ENCODE measurements around the gene CYBA.
A peak's percentile ranks its signal among the peaks of the same experiment; 100 is the strongest.

CYBA gene

GRCh38 chr16:88653101-88653500 lies 2.2 kb upstream of the CYBA start:
- H3K27ac ChIP-seq, result no peak overlapping the region
- TF ChIP-seq ZFX (IDR thresholded peaks at IDR 0.05; ENCODE audit: borderline replicate concordance) (no peak), CTCF (IDR thresholded peaks at IDR 0.05) (no peak)

DNA sequence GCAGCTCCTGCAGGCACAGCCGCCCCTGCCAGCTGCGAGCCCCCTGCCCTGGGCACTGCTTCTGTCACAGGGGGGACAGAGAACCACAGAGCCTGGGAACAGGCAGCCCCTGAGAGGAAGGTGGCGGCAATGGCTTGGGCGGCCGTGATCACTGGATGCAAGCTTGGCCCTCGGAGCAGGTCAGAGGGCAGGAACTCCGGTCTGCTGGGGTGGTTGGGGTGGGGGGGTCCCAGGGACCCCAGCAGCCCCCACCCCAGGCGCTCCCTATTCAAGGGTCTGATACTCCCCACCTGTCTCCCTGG lies 1.9 kb upstream of the CYBA start:
- no peak overlapping the region for H3K27ac ChIP-seq
- TF ChIP-seq CTCF (IDR thresholded peaks at IDR 0.05) (no peak), ZFX (IDR thresholded peaks at IDR 0.05; ENCODE audit: borderline replicate concordance) (no peak)

DNA sequence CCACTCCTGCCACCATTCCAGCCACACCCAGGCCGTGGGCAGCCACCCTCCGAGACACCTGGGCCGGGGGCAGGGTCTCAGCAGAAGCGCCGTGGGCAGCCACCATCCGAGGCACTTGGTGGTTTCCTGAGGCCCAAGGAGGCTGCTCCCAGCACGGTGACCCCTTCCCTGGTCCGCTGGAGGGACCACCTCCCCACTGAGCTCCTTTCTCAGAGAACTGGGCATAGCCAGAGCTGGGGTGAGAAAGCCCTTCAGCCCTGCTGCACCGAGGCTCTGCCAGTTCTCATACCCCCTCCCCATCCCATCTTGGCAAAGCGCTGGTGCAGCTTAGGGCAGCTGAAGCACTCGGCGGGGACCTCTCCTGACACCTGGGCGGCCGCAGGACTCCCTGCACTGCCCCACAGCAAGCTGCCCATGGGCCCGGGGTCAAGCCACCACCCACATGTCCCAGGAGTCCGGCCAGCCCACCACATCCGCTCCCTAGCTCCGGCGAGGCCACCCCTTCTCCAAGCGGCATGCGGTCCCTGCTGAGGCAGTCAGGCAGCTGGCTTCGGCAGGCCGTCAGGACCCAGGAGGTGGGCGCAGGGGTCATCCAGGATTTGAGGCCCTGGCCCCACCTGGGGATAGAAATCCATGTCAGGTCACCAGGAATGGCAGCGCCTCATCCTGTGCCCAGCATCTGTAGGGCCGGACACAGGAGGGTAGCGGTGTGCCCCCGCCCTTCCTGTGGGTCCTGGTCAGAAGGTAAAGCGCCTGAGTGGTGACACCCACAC lies 1.3 kb upstream of the CYBA start:
- no peak overlapping the region for H3K27ac ChIP-seq

GRCh38 chr16:88651276-88651988 lies 579 bp upstream of the CYBA start:
- no peak overlapping the region for H3K27ac ChIP-seq
- TF ChIP-seq ZFX (IDR thresholded peaks at IDR 0.05; ENCODE audit: borderline replicate concordance), result no peak
- TF ChIP-seq CTCF (IDR thresholded peaks at IDR 0.05), result no peak

More for the DNA sequence above, 1.3 kb upstream of the CYBA start:
- no peak for TF ChIP-seq ZFX (IDR thresholded peaks at IDR 0.05; ENCODE audit: borderline replicate concordance)
- no peak for TF ChIP-seq CTCF (IDR thresholded peaks at IDR 0.05)

DNA sequence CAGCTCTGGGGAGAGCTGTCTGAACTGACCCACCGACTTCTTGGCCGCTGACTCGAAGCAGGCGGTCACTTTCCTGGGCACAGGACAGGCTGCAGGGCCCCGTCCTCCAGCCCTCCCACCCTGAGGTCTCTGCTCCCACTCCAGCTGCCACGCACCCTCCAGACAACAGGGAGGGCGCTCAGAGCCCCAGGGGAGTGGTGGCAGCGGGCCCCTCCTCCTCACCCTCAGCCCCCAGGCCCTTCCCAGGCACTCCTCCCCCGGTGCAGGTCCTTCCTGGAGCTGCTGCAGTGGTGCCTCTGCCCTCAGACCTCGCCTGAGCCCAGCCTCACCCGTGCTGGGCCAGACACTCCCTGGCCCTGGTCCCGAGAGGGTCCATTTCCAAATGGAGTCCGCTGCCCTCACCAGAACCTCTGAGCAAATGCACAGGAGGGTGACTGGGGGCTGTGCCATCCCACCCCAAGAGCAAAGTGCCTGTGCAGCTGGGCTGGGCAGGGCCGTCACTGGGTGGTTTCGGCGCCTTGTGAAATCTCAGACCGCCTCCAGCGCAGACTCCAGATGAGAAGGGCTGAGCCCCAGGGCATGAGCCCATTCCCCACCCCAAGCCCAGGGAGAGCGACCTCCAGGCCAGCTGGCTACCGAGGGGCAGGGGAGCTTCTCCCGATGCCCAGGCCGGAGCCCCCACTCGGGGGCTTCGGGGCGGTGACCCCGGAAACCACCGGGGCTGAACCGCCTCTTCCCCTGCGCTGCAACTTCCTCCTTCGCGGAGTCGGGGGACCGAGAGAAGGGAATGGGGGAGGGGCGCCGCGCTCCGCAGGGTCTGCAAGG lies 717 bp downstream of the CYBA start:
- TF ChIP-seq ZFX (IDR thresholded peaks at IDR 0.05; ENCODE audit: borderline replicate concordance), result no peak
- no peak for TF ChIP-seq CTCF (IDR thresholded peaks at IDR 0.05)
- peak overlapping the region; percentile 26 for H3K27ac ChIP-seq

GRCh38 chr16:88649195-88649923 lies 1.5 kb downstream of the CYBA start:
- TF ChIP-seq CTCF (IDR thresholded peaks at IDR 0.05) (no peak), ZFX (IDR thresholded peaks at IDR 0.05; ENCODE audit: borderline replicate concordance) (no peak)
- peak overlapping the region; percentile 26 for H3K27ac ChIP-seq
